Mucosa of descending colon (tissue), 3 donors: ENCODE data around the gene LMO1. TPM values are rescaled to one million over a fixed set of nuclear protein-coding genes. Genes with fewer than 3 reads are reported as not detected.
A peak's percentile ranks its signal among the peaks of the same experiment; 100 is the strongest.

Experiments
- ATAC-seq: fragments of 200-7000 bp; cut with Tn5 transposase; one replicate; pipeline ENCODE4 v1.9.1; 2020; ENCODE audit warnings: mild to moderate bottlenecking, moderate library complexity
- DNase-seq, 3 donors: peaks; one replicate each; pipeline ENCODE4 v3.0.0-alpha.2; 2020
- H3K36me3 ChIP-seq: fragments of 200-600 bp; one replicate; pipeline ENCODE4 v1.8.0; 2021; ENCODE audit warnings: low read depth, mild to moderate bottlenecking
- H3K4me1 ChIP-seq: fragments of 200-600 bp; one replicate; pipeline ENCODE4 v1.8.0; 2021; ENCODE audit warnings: low read depth, mild to moderate bottlenecking
- H3K4me3 ChIP-seq: fragments of 200-600 bp; one replicate; pipeline ENCODE4 v1.8.0; 2021; ENCODE audit warnings: mild to moderate bottlenecking
- H3K9me3 ChIP-seq: fragments of 200-600 bp; one replicate; pipeline ENCODE4 v1.8.0; 2021; ENCODE audit warnings: mild to moderate bottlenecking
- CTCF ChIP-seq: fragments of 200-600 bp; IDR thresholded peaks from one replicate; pipeline ENCODE4 v1.8.0; 2022; ENCODE audit warnings: antibody characterized with exemption, mild to moderate bottlenecking
- intact Hi-C, 2 donors: fragments of 100-400 bp; cut with DNase I in 1 of 2; cut with micrococcal nuclease in 1 of 2; formaldehyde crosslinking; loops; one replicate each; pipeline versions ENCODE4 v1.11.0 to v1.11.1; 2022; cut with DNase I, micrococcal nuclease
- total RNA-seq, 3 donors: library from RNA; stranded (reverse); fragmentation: NEBNext Ultra II Directional in 2 of 3; extraction: Animal tissue kit (Norgen Biotek cat#: 25700) in 2 of 3; gene quantifications; one replicate each; pipeline versions ENCODE4 v1.2.1 to v1.2.4, GENCODE V29; 2021 to 2023
- donor health status: DM: no; HTN: no; CAD: no; lungs with moderate emphysema.
- donor health status: DM: no; HTN: no; CAD: no.
- donor health status: DM: no; HTN: yes; CAD: no.

LMO1 gene
- total RNA-seq, 3 donors from 2014 or later, result 0.70 TPM; not detected in 2

GRCh38 chr11:8219257-8220021 is 44.2 kb downstream of the LMO1 start:
- peak in 2 of 3 donors; percentile 63 to 76 for DNase-seq
- Histone ChIP-seq H3K9me3 (no peaks in the 10 kb centered on the region), H3K4me3 (no peak overlapping the region), H3K36me3 (no peaks in the 10 kb centered on the region), H3K4me1 (peaks cover 3% of the 10 kb centered on the region)
- TF ChIP-seq CTCF, result peak; percentile 57
- intact Hi-C loops, result no loop called here
- ATAC-seq, result peak; percentile 59

GRCh38 chr11:8218840-8219239 is 44.8 kb downstream of the LMO1 start:
- ATAC-seq (no peak), DNase-seq (no peak)
- intact Hi-C loops, result no loop called here
- Histone ChIP-seq H3K36me3 (no peaks in the 10 kb centered on the region), H3K4me3 (no peak overlapping the region), H3K4me1 (peaks cover 3% of the 10 kb centered on the region), H3K9me3 (no peaks in the 10 kb centered on the region)
- TF ChIP-seq CTCF, result no peak

DNA sequence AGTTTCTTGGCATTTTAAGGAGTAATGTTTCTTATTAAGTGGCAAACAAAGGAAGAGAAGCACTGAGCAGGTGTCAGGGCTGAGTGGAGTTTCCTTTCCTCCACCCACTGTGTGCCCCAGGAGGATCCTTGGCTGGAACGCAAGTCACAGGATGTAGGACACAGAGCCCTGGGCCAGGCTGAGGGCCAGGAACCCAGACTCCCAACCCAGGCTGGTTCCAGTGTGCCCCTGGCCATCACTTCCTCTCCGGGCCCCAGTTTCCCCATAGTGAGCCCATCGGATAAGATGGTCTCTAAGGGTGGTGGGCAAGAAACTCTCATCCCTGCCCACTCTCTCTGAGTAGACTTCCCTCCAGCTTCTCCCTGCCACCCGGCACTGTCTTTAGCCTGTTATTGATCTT is 45.3 kb downstream of the LMO1 start:
- no peaks in the 10 kb centered on the region for H3K36me3 ChIP-seq
- no peak overlapping the region for H3K4me3 ChIP-seq
- peaks cover 3% of the 10 kb centered on the region for H3K4me1 ChIP-seq
- ATAC-seq, result no peak
- intact Hi-C loops, result no loop called here
- DNase-seq, result no peak
- no peak for TF ChIP-seq CTCF
- no peaks in the 10 kb centered on the region for H3K9me3 ChIP-seq

GRCh38 chr11:8217926-8218325 is 45.8 kb downstream of the LMO1 start:
- no peaks in the 10 kb centered on the region for H3K9me3 ChIP-seq
- no peak for TF ChIP-seq CTCF
- H3K36me3 ChIP-seq, result no peaks in the 10 kb centered on the region
- intact Hi-C loops, result no loop called here
- H3K4me1 ChIP-seq, result peaks cover 3% of the 10 kb centered on the region
- H3K4me3 ChIP-seq, result no peak overlapping the region
- DNase-seq (no peak), ATAC-seq (no peak)

- intact Hi-C loops, result no loop called here
- Histone ChIP-seq H3K4me1 (peaks cover 3% of the 10 kb centered on the region), H3K9me3 (no peaks in the 10 kb centered on the region), H3K4me3 (no peak overlapping the region), H3K36me3 (no peaks in the 10 kb centered on the region)
- DNase-seq (no peak), ATAC-seq (no peak)
- no peak for TF ChIP-seq CTCF
Observed at GRCh38 chr11:8217136-8217535, 46.5 kb downstream of the LMO1 start.

DNA sequence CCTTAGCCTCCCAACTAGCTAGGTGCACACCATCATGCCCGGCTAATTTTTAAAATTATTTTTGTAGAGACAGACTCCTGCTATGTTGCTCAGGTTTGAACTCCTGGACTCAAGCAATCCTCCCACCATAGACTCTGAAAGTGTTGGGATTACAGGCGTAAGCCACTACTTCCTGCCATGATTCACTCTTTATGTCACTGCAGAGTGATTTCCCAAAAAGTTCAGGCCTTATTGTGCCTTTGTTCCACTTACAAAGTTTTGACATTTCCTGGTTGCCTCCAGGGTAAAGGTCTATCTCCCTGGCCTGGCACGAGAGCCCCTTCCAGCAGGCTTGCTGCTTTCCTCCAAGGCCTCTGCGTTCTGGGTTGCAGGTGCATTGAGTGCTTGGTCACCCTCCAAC is 50.3 kb downstream of the LMO1 start:
- DNase-seq (no peak), ATAC-seq (peak; percentile 80)
- Histone ChIP-seq H3K36me3 (no peaks in the 10 kb centered on the region), H3K4me3 (no peak overlapping the region), H3K4me1 (no peaks in the 10 kb centered on the region), H3K9me3 (no peaks in the 10 kb centered on the region)
- intact Hi-C loops, result no loop called here
- TF ChIP-seq CTCF, result no peak
